NK-92 (cell line): ENCODE data around the gene PTPRD.

ENCODE experiments used
- DNase-seq: peaks from one replicate; lab custom pipeline; 2025; ENCODE audit not compliant: unreplicated experiment; lab: John Stamatoyannopoulos, UW

The PTPRD gene

GRCh38 chr9:8492024-8492423 is 2120.8 kb downstream of the PTPRD start:
- no peak for DNase-seq

- DNase-seq, result no peak
These were observed 2121.2 kb downstream of the PTPRD start for GRCh38 chr9:8491563-8491962.

- no peak for DNase-seq
These were observed 2123.0 kb downstream of the PTPRD start for GRCh38 chr9:8489835-8490234.

GRCh38 chr9:8486095-8486494 is 2126.7 kb downstream of the PTPRD start:
- DNase-seq, result no peak

GRCh38 chr9:8484597-8485191 is 2128.1 kb downstream of the PTPRD start:
- DNase-seq, result no peak

GRCh38 chr9:8477450-8477849 is 2135.4 kb downstream of the PTPRD start:
- DNase-seq, result no peak

- no peak for DNase-seq
These were observed 2137.9 kb downstream of the PTPRD start for GRCh38 chr9:8474937-8475336.

- DNase-seq, result no peak
These were observed 2139.4 kb downstream of the PTPRD start for GRCh38 chr9:8473244-8474020.

GRCh38 chr9:8468045-8468637 is 2144.7 kb downstream of the PTPRD start:
- DNase-seq, result no peak

GRCh38 chr9:8457816-8458215 is 2155.0 kb downstream of the PTPRD start:
- no peak for DNase-seq

GRCh38 chr9:8457055-8457454 is 2155.7 kb downstream of the PTPRD start:
- DNase-seq, result no peak

- no peak for DNase-seq
These were observed 2156.5 kb downstream of the PTPRD start for GRCh38 chr9:8456344-8456743.

- no peak for DNase-seq
These were observed 2161.8 kb downstream of the PTPRD start for GRCh38 chr9:8450810-8451545.

- no peak for DNase-seq
These were observed 2164.6 kb downstream of the PTPRD start for GRCh38 chr9:8448226-8448625.

- no peak for DNase-seq
These were observed 2165.2 kb downstream of the PTPRD start for GRCh38 chr9:8447601-8448000.

GRCh38 chr9:8437876-8438275 is 2174.9 kb downstream of the PTPRD start:
- DNase-seq, result no peak

- DNase-seq, result no peak
These were observed 2175.5 kb downstream of the PTPRD start for GRCh38 chr9:8437259-8437658.

- DNase-seq, result no peak
These were observed 2176.0 kb downstream of the PTPRD start for GRCh38 chr9:8436786-8437185.

GRCh38 chr9:8434621-8435020 is 2178.2 kb downstream of the PTPRD start:
- DNase-seq, result no peak

- no peak for DNase-seq
These were observed 2180.6 kb downstream of the PTPRD start for GRCh38 chr9:8432224-8432623.

GRCh38 chr9:8431505-8431904 is 2181.3 kb downstream of the PTPRD start:
- DNase-seq, result no peak

- no peak for DNase-seq
These were observed 2181.9 kb downstream of the PTPRD start for GRCh38 chr9:8430945-8431344.
